ENCODE measurements around the gene VPS9D1.
A peak's percentile ranks its signal among the peaks of the same experiment; 100 is the strongest.
"Not testable (repeated sequence)": the region's sequence is repeated elsewhere in the genome, so short reads cannot be mapped to it uniquely, and the experiment has no call there.

VPS9D1 gene

DNA sequence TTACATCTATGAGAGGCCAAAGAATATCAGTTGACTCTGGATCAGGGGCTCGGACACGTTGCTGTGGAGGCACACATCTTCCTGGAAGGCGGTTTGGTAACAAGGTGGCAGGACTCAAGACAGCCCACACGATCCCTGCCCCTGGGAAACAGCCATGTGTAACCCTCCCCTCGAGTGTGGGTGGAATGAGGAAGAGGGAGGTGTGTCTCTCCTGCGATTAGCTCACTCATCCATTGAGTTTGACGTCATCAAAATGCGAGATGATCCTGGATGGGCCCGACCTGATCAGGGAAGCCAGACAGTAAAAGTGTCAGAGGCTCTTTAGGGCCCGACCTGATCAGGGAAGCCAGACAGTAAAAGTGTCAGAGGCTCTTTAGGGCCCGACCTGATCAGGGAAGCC, 56.5 kb downstream of the VPS9D1 start:
- not testable (repeated sequence) for DNase-seq (ENCODE audit: low read depth)

DNA sequence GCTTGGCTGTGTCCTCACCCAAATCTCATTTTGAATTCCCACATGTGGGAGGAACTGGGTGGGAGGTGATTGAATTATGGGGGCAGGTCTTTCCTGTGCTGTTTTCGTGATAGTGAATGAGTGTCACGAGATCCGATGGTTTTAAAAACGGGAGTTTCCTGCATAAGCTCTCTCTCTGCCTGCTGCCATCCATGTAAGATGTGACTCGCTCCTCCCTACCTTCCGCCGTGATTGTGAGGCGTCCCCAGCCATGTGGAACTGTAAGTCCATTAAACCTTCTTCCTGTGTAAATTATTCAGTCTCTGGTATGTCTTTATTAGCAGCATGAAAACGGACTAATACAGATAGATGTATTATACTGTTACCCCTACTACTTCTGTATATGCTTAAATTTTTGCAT, 59.5 kb downstream of the VPS9D1 start:
- no peak for DNase-seq (ENCODE audit: low read depth)

DNA sequence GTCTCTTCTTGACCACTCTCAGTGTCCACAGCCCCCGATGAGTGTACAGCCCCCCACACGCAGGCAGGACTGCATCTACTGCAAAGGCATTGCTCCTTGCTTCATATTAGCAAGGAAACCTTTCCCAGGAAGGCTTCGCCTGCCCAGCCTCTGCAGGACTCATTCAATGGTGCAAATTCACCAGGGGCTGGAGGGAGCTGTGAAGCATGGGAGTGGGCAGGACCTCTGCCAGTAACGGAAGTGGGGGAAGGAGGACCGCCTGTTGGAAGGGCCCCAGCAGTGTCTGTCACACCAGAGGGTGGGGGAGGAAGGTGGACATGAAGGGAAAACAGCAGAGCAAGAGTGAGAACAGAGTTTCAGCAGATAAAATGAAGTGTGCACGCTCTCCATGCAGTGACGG, 60.6 kb downstream of the VPS9D1 start:
- no peak for DNase-seq (ENCODE audit: low read depth)

DNA sequence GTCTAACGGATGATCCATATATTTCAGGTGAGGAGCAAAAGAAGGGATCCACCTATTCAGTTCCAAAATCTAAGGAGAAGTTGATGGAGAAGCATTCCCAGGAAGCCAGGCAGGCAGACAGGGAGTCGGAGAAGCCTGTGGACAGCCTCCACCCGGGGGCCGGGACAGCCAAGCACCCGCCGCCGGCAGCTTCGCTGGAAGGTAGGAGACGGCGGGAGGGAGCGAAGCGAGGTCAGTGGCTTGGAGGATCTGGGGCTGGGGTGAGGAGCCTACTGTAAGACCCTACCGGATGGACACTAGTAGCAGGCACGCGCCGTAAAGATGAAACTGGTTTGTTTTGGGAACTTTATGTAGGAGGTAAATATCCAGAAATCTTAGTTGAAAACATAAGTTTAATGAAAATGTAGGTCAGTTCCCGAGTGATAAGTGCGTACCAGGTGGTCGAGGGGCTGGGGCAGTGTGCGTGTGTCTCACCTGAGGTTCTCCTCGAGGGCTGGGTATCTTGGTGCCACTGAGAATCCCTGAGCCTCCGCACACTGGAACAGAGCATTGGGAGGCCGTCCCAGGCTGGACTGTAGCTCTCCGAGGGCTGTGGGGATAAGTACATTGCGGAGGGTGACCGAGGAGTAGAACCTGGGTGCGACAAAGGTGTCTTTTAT, 62.3 kb downstream of the VPS9D1 start:
- DNase-seq (ENCODE audit: low read depth): no peak

DNA sequence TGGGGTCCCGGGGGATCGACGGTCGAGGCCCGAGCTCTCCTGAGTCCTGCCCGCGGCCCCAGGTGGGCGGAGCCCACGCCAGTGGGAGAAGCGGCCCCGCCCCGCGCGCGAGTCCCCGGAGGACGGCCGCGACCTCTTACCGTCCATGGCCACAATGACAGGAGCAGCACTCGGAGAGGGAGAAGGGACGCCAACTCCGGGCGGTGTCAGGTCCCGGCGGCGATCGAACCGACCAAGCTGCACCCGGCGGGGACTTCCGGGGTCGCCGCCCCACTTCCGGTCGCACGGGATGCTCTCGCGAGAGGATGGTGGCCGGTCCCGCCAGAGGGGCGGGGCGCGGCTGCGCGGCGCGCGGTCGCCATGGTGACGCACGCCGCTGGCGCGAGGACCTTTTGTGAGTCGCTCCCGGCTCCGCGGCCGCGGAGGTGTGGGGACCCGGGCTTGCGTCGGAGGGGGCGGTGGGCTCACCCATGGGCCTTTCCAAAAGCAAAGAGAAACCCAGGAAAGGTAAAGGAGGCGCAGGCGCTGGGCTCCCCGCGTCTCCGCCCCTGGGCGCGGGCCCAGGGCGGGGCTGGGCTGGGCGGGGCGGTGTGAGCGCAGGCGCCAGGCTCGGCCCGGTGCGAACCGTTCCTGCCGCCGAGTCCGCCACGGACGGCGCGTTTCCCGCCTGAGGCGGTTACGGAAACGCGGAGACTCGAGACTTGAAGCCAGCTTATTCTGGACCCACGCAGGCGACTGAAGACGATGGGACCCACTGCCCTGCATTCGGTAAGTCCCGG, 63.1 kb downstream of the VPS9D1 start, which contains the start of the genes CHMP1A and SPATA33:
Gene CHMP1A, minus strand, starts transcription at position 267 of the 779 bp plus-strand sequence. Its CDS starts 120 bp downstream, at position 147.
Gene SPATA33, plus strand, starts transcription at position 395 of the 779 bp plus-strand sequence. Its CDS starts 76 bp downstream, at position 471.
- DNase-seq (ENCODE audit: low read depth): peak; percentile 90
